KOPT-K1 (cell line): ENCODE measurements around the gene SEC14L6.

Experiments
- H3K27ac ChIP-seq: fragments of 200-600 bp; sonication (generic); 2 replicates; pipeline ENCODE4 v1.5.1; 2016; ENCODE audit warnings: antibody characterized with exemption, mild to moderate bottlenecking, low read depth, low read length; ENCODE audit not compliant: poor library complexity, severe bottlenecking
- H3K36me3 ChIP-seq: fragments of 200-600 bp; sonication (generic); 2 replicates; pipeline ENCODE4 v1.5.1; 2017; ENCODE audit warnings: antibody characterized with exemption, mild to moderate bottlenecking, low read length, moderate library complexity; ENCODE audit not compliant: insufficient read depth
- H3K9me3 ChIP-seq: fragments of 200-600 bp; sonication (generic); 2 replicates; pipeline ENCODE4 v1.5.1; 2017; ENCODE audit warnings: antibody characterized with exemption, low read length, mild to moderate bottlenecking; ENCODE audit not compliant: insufficient read depth, poor library complexity, severe bottlenecking

SEC14L6 gene

DNA sequence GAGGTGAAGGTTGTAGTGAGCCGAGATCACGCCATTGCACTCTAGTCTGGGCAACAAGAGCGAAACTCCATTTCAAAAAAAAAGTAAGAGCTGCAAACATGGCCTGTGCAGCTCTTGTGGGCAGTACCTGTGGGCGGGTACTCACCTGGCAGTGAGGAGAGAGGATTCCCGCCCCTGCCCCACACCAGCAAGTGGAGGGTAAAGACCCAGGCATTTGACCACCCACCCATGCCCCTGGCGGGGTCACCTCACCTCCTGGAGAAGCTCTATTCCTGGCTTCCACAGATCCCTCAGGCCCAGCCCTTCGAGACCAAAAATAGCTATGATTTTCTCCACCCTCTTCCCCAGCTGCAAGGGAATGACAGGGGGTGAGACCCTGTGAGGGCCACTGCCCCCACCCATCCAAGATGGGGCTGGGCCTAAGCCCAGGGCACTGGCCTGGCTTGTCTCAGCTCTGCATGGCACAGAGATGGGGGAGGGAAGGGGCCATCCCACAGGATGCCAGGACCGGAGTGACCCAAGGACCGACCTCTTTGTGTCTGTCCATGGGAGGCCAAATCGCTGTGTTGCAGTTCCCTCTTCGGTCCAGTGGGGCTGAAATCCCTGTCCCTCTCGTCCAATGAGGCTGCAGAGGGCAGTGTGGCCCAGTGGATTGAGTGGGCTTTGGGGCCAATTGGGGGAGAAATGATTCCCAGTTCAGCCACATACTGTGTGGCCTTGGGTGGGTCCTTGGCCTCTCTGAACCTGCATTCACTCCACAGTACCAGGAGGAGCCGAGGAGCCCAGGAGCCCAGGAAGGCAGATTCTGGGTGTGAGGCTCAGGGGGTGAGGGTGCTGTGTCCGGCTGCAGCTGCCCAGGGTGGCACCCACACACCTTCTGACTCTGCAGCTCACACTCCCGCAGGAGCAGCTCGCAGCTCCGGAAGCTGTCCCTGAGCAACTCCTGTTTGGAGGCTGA, 14.6 kb downstream of the SEC14L6 start:
- Histone ChIP-seq H3K36me3 (no peaks in the 10 kb centered on the region), H3K9me3 (no peaks in the 10 kb centered on the region), H3K27ac (no peak overlapping the region)

DNA sequence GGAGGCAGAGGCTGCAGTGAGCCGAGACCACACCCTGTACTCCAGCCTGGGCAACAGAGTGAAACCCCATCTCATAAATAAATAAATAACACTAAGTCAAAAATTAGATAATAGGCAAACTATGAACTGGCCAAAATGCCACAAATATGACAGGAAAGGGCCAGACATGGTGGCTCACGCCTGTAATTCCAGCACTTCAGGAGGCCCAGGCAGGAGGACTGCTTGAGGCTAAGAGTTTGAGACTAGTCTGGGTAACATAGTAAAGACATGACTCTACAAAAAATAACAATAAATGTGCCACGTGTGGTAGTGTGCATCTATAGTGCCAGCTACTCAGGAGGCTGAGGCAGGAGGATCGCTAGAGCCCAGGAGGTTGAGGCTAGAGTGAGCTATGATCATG, 19.9 kb downstream of the SEC14L6 start:
- Histone ChIP-seq H3K27ac (no peak overlapping the region), H3K36me3 (no peaks in the 10 kb centered on the region), H3K9me3 (no peaks in the 10 kb centered on the region)

DNA sequence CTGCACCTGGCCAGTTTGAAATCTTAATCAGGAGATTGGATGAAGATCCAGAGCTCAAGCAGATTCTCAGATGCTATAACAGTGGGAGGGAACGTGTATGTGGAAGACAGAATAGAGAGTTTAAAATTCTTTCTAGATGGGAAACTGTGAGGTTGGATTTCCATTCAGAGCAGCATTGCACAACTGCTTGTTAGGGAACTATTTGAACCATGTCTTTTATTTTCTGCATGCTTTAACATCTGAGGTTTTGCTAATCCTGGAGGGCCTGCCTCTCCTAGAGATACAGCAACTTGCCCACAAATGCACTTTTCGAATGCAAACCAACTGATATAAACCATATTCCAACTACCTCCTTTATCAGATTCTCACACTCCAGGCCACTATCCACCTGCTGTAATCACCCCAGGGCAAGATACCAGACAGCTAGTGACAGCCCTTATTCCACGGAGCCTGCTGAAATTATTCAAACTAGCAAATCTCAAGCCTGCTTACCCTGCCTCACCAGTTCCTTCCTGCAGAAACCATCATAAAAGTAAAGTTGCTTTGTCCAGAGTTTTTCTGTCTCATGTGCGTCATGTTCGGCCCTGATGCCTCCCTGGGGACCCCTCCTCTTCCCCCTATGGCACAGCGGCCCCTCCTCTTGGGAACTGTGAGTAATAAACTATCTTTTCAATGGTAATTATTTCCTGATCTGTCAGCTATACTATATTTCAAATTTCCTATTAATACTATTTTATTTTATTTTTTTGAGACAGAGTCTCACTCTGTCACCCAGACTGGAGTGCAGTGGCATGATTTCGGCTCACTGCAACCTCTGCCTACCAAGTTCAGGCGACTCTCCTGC, 22.7 kb downstream of the SEC14L6 start:
- Histone ChIP-seq H3K9me3 (no peaks in the 10 kb centered on the region), H3K27ac (no peak overlapping the region), H3K36me3 (no peaks in the 10 kb centered on the region)

DNA sequence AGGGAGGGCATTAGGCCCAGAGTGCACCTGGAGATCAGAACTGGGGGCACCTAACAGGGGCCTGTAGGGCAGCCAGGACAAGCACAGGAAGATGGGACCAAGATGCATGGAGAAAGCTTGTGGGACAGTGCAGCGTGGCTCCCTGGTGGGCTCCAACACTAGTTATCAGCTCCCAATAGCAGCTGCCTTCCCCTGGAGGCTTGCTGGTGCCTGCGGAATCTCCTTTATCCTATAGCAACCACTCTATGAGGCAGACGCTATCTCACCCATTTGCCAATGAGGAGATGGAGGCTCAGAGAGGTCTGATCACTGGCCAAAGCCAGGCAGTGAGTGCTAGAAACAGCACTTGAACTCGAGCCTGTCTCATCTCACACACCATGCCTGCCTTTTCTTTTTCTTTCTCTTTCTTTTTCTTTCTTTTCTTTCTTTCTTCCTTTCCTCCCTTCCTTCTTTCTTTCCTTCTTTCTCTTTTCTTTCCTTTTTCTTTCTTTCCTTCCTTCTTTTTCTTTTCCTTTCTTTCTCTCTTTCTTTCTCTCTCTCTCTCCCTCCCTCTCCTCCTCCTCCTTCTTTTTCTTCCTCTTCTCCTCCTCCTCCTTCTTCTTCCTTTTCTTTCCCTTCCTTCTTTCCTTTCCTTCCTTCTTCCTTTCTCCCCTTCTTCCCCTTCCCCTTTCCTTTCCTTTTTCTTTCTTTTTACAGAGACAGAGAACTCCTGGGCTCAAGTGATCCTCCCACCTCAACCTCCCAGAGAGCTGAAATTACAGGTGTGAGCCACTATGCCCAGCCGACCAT, 25.0 kb downstream of the SEC14L6 start:
- Histone ChIP-seq H3K27ac (no peak overlapping the region), H3K36me3 (no peaks in the 10 kb centered on the region), H3K9me3 (no peaks in the 10 kb centered on the region)

DNA sequence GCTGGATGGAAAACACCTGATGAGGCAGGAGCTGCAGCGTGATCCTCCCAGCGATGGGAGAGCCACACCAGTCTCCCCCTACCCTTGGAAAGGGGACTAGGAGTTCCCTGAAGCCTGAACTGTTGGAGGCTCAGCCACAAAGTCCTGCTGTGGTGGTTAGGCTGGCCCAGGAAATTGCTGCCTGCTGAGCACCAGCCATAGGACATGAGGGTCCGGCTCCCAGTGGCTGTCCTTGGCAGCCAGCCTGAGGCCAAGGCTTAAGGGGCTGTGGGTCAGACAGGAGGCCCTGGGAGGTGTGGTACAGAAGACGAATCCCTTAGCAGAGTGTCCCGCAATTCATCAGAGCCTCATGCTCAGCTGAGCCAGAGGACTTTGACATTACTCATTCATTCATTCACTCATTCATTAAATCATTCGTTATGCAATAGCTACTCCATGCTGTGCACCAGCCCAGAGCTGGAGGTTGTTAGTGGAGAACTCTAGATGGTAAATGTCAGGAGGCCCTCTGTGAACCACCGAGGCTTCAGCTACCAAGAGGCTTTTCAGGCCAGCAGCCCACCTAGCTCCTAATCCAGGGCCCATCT, 26.6 kb downstream of the SEC14L6 start:
- Histone ChIP-seq H3K9me3 (no peaks in the 10 kb centered on the region), H3K36me3 (no peaks in the 10 kb centered on the region), H3K27ac (no peak overlapping the region)

DNA sequence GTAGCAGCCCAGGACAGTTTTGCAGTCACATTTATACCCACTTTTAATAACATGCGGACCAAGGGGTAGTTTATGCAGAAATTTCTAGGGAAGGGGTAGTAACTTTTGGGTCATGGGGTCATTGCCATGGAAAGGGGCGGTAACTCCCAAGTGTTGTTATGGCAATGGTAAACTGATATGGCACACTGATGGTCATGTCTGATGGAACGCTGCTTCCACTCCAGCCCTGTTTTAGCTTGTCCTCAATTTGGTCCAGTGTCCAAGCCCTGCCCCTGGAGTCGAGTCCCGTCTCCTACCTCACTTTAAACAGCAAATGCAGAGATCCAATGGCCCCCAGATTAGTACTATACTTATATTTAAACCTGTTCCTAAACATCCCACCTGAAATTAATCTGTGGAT, 29.8 kb downstream of the SEC14L6 start:
- Histone ChIP-seq H3K27ac (no peak overlapping the region), H3K9me3 (peaks cover 6% of the 10 kb centered on the region), H3K36me3 (no peaks in the 10 kb centered on the region)

DNA sequence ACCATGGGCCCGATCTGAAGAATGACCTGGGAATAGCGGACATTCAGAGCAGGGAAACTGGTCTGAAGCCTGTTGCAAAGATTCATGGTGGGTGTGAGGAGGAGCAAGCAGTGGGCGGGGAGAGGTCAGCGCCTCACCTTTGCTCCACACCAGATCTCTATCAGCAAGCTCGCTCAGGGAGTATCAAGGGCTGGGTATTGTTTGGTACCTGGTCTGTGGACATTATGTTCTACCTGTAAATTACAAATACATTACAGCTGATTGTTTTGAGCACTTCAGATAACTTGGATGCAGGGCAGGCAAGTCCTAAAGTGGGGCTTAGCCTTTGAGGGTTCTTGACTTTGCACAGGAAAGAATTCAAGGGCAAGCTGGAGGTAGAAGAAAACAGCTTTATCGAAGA, 30.3 kb downstream of the SEC14L6 start:
- H3K36me3 ChIP-seq, result no peaks in the 10 kb centered on the region

DNA sequence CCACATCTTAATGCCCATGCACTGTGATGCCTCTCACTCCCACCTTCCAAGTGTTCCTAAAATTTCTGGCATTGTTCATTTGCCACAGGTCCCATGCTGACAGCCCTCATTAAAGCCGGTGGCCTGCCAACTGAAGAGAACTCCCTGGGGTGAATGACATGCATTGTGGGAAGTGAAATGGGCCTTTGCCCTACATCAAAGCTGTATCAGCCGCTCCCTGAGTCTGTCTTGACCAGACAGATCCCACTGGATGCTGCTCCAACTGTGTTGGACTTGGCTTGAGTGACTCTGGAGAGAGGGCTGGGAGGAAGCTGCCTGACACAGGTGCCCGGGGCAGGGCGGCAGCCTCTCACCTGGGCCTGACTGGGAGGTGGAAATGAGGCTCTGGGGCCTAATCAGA, 32.3 kb downstream of the SEC14L6 start:
- H3K36me3 ChIP-seq, result no peaks in the 10 kb centered on the region
- H3K27ac ChIP-seq, result no peak overlapping the region
- H3K9me3 ChIP-seq, result peaks cover 7% of the 10 kb centered on the region

More for the DNA sequence above, 30.3 kb downstream of the SEC14L6 start:
- no peak overlapping the region for H3K27ac ChIP-seq
- H3K9me3 ChIP-seq, result peaks cover 7% of the 10 kb centered on the region

DNA sequence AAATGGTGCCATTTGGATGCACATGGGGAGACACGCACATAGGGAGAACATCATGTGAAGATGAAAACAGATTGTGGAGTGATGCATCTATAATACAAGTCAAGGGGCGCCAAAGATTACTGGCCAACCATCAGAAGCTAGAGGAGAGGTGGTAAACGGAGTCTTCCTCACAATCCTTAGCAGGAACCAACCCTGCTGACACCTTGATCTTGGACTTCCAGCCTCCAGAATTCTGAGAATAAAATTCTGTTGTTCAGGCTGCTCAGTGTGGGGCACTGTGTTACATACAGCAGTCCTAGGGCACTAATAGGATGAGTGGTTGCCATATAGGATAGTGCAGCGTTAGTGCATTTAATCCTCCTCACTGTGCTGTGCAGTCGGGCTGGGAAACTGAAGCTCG, 33.1 kb downstream of the SEC14L6 start:
- Histone ChIP-seq H3K36me3 (no peaks in the 10 kb centered on the region), H3K9me3 (peaks cover 7% of the 10 kb centered on the region), H3K27ac (no peak overlapping the region)

DNA sequence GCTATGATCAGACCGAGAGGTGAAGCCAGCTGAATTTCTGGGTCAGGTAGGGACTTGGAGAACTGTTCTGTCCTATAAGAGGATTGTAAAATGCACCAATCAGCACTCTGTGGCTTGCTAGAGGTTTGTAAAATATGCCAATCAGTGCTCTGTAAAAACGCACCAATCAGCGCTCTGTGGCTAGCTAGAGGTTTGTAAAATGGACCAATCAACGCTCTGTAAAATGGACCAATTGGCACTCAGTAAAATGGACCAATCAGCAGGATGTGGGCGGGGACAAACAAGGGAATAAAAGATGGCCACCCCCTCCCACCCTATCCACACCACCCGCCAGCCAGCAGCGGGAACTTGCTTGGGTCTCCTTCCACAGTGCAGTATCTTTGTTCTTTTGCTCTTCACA, 34.6 kb downstream of the SEC14L6 start:
- no peaks in the 10 kb centered on the region for H3K36me3 ChIP-seq
- H3K9me3 ChIP-seq, result peaks cover 7% of the 10 kb centered on the region
- no peak overlapping the region for H3K27ac ChIP-seq

DNA sequence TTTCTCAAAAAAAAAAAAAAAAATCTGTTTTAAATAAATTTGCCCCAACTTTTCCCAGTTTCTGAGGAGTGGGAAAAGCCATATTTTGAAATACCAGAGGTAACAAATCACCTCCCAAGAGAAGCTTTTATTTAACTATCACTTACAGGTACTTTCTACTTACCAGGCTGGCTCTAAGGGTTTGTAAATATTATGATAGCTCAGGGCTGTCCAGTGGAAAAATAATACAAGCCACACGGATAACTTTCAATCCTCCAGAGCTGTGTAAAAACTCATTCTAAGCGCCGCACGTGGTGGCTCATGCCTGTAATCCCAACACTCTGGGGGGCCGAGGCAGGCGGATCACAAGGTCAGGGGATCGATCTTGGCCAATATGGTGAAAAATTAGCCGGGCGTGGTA, 35.4 kb downstream of the SEC14L6 start:
- Histone ChIP-seq H3K36me3 (no peaks in the 10 kb centered on the region), H3K9me3 (peaks cover 7% of the 10 kb centered on the region)

DNA sequence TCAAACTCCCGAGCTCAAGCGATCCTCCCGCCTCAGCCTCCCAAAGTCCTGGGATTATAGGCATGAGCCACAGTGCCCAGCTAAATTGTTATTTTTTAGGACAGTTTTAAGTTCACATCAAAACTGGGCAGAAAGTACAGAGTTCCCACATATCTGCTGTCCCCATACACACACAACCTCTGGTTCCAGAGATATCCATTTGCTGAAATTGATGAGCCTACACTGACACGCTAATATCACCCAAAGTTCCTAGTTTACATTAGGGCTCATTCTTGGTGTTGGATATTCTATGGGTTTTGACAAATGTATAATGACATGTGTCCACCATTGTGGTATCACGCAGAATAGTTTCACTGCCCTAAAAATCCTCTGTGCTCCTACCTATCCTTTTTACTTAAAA, 38.3 kb downstream of the SEC14L6 start:
- Histone ChIP-seq H3K36me3 (no peaks in the 10 kb centered on the region), H3K9me3 (peaks cover 7% of the 10 kb centered on the region), H3K27ac (no peak overlapping the region)

More for the DNA sequence above, 35.4 kb downstream of the SEC14L6 start:
- no peak overlapping the region for H3K27ac ChIP-seq

DNA sequence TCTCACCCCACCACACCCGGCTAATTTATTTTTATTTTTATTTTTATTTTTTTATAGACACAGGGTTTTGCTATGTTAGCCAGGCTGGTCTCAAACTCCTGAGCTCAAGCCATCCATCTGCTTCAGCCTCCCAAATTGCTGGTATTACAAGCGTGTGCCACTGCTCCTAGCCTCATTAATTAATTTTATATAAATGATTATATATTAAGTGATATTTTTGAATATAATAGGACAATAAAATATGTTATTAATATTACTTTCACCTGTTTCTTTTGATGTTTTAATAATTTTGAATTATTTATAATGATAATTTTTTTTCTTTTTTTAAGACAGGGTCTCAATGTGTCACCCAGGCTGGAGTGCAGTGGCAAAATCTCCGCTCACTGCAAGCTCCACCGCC, 38.9 kb downstream of the SEC14L6 start:
- Histone ChIP-seq H3K27ac (no peak overlapping the region), H3K36me3 (no peaks in the 10 kb centered on the region), H3K9me3 (peaks cover 7% of the 10 kb centered on the region)

DNA sequence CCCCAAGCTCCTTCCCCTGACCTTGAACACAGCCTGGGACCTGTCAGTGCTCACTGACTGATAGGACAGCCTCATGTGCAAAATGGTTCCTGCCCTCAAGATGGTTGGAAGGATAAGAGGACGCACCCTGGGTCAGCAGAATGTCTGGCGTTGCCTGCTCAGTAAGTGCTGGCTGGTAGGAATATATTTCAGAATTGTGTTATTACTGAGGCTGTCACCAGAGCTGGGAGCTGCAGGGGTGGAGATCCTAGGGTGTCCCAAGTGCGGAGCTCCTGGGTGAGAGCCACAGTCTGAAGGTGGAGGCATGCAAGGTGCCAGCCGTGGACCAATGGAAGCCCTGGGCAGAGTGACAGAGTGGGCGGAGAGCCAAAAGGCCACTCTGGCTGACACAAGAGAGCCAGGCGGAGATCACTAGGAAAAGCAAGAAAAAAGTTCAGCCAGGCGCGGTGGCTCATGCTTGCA, 40.0 kb downstream of the SEC14L6 start:
- H3K9me3 ChIP-seq, result no peaks in the 10 kb centered on the region
- no peak overlapping the region for H3K27ac ChIP-seq
- no peaks in the 10 kb centered on the region for H3K36me3 ChIP-seq
